Right lobe of liver (tissue), 6 donors: Measurements from ENCODE around the gene CUX1. TPM values are rescaled to one million over a fixed set of nuclear protein-coding genes. Genes with fewer than 3 reads are reported as not detected.

Experiments used
- ATAC-seq, 4 donors: fragments of 200-7000 bp; cut with Tn5 transposase; one replicate each; pipeline ENCODE4 v1.9.1; 2020; ENCODE audit warnings: mild to moderate bottlenecking in 4 of 4, moderate library complexity in 4 of 4
- DNase-seq, 3 donors: peaks; one replicate each; pipeline ENCODE4 v3.0.0-alpha.2; 2020
- H3K27ac ChIP-seq, 3 donors: fragments of 200-600 bp; one replicate each; pipeline ENCODE4 v1.8.0; 2022
- H3K27me3 ChIP-seq, 2 donors: fragments of 200-600 bp; one replicate each; pipeline ENCODE4 v1.8.0; 2022
- H3K36me3 ChIP-seq, 4 donors: fragments of 200-600 bp; sonication (generic) in 1 of 4; one replicate each; pipeline versions ENCODE4 v1.5.1 to v1.8.0; 2017 to 2022; ENCODE audit warnings: control low read depth in 1 of 4
- H3K4me1 ChIP-seq, 4 donors: fragments of 200-600 bp; sonication (generic) in 1 of 4; one replicate each; pipeline versions ENCODE4 v1.5.1 to v1.8.0; 2017 to 2022; ENCODE audit warnings: control low read depth in 1 of 4
- H3K4me3 ChIP-seq, 3 donors: fragments of 200-600 bp; one replicate each; pipeline ENCODE4 v1.8.0; 2022
- H3K9me3 ChIP-seq, 4 donors: fragments of 200-600 bp; sonication (generic) in 1 of 4; one replicate each; pipeline versions ENCODE4 v1.5.1 to v1.8.0; 2017 to 2022; ENCODE audit warnings: control low read depth in 1 of 4
- CTCF ChIP-seq, 4 donors: fragments of 200-600 bp in 3 of 4; fragments of 450-650 bp in 1 of 4; IDR thresholded peaks; one replicate each; pipeline versions ENCODE4 v1.5.1 to v1.8.0; 2016 to 2022; ENCODE audit warnings: antibody characterized with exemption in 4 of 4, mild to moderate bottlenecking in 2 of 4
- POLR2A ChIP-seq: fragments of 450-650 bp; IDR thresholded peaks from one replicate; pipeline ENCODE4 v1.6.1; 2017; ENCODE audit warnings: antibody characterized with exemption, mild to moderate bottlenecking
- WGBS: methylation state at CpG from one replicate; pipeline ENCODE4 v1.1.6; 2018; ENCODE audit warnings: low coverage, low lambda C conversion rate; ENCODE audit not compliant: insufficient coverage; ENCODE audit errors: missing lambda C conversion rate; 5-methylcytosine and 5-hydroxymethylcytosine counted together
- intact Hi-C, 2 donors: fragments of 100-400 bp; cut with DNase I; formaldehyde crosslinking; loops; one replicate each; pipeline versions ENCODE4 v1.11.2 to v1.14.1; 2022
- total RNA-seq, 6 experiments: library from RNA; depleted of rRNA in 2 of 6; stranded (reverse); fragments of >200 nt in 2 of 6; fragmentation: NEBNext Ultra II Directional in 3 of 6; extraction: Animal tissue kit (Norgen Biotek cat#: 25700) in 3 of 6; gene quantifications; one replicate each; pipeline versions ENCODE4 v1.1.0 to v1.2.4, GENCODE V29; 2016 to 2023
- donor health status: DM: no; HTN: yes; CAD: no.
- donor health status: DM: no; HTN: no; CAD: no.
- donor health status: DM: no; HTN: no; CAD: no.
- donor health status: DM: no; HTN: yes; CAD: no.
- donor health status: DM: no; HTN: yes; CAD: no.

CUX1 gene
- total RNA-seq, 6 experiments from 2014 or later = 34.3 to 53.1 (median 40.6) TPM

DNA sequence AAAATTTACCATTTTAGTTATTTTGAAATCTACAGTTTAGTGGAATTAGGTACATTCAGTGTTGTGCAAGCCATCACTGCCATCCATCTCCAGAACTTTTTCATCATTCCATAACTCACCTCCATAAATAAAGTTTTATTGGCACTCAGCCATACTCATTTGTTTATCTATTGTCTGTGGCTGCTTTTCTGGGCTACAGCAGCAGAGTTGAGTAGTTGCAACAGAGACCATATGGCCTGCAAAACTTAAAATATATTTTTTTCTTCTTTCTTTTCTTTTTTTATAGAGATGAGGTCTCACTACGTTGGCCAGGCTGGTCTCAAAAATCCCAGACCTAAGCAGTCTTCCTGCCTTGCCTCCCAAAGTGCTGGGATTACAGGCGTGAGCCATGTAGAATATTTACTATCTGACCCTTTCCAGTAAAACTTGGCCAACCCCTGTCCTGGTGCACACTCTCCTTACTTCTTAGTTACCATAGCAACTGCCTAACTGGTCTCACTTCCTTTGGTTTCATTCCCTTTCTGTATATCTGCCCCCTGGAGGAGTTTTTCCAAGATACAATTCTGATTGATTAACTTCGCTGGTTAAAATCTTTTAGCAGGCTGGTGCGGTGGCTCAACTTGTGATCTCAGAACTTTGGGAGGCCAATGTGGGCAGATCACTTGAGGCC lies 133.2 kb downstream of the CUX1 start:
- ATAC-seq (no peak), DNase-seq (no peak)
- TF ChIP-seq CTCF (IDR thresholded peaks at IDR 0.05) (peak in 1 of 4 donors; percentile 5), POLR2A (no peak)
- no peak overlapping the region for H3K27ac ChIP-seq
- H3K4me1 ChIP-seq = peaks cover 0 to 28% (median 13%) of the 10 kb centered on the region in 4 donors
- 67% methylated on average over 4 of the region's 4 CpGs for WGBS
- intact Hi-C loops = no loop called here
- no peaks in the 10 kb centered on the region for H3K9me3 ChIP-seq
- H3K4me3 ChIP-seq = no peak overlapping the region
- H3K36me3 ChIP-seq = no peaks in the 10 kb centered on the region
- no peaks in the 10 kb centered on the region for H3K27me3 ChIP-seq

- Histone ChIP-seq H3K4me3 (no peak overlapping the region), H3K27me3 (no peaks in the 10 kb centered on the region), H3K4me1 (peaks cover 0 to 22% (median 11%) of the 10 kb centered on the region in 4 donors), H3K9me3 (no peaks in the 10 kb centered on the region), H3K27ac (no peak overlapping the region), H3K36me3 (no peaks in the 10 kb centered on the region)
- ATAC-seq = no peak
- no peak for DNase-seq
- intact Hi-C loops = no loop called here
- TF ChIP-seq CTCF (IDR thresholded peaks at IDR 0.05) = no peak
- TF ChIP-seq POLR2A = no peak
- WGBS = 97% methylated on average over 3 of the region's 6 CpGs
Observed at GRCh38 chr7:101951757-101952156, 134.3 kb downstream of the CUX1 start.

DNA sequence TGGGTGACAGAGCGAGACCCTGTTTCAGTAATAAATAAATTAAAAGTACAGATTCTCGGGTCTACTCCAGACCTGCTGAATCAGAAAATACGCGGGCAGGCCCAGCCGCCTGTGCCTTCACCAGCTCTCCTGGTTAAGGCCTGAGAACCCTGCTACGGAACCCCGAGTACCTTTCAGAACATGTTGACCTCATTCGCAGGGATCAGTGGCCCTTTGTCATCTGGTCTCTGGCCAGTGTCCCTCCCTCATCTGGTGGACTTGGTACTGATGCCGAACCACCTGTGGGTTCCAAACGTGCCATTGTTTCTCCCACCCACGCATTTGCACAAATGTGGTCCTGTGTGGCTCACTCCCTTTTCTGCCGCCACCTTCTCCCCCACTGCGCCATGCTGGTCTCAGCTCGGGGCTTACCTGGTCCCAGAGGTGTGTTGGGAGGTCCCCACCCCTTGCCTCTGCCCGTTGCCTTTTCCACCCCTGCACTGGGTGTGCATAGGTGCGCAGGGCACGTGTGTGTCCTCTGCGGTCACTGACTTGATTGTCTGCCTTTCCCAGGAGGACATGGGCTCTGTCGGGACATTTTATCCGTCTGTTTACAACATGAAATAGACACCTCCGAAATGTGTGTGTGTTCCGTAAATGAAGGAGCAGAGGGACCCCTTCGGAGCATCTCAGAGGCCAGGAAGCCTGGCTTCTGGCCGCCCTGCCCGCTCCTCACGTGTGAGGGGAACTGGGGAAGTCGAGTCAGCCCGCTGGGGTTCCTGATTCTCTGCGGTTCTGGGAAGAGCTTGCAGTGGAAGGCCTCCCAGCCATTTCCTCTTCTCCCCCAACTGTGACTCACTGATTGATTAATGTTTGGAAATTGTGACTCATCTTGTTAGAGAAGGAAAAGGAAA lies 135.2 kb downstream of the CUX1 start:
- Histone ChIP-seq H3K9me3 (no peaks in the 10 kb centered on the region), H3K27me3 (no peaks in the 10 kb centered on the region), H3K4me1 (peaks cover 0 to 20% (median 8%) of the 10 kb centered on the region in 4 donors), H3K27ac (peak overlapping the region in 1 of 3 donors; percentile 72), H3K36me3 (no peaks in the 10 kb centered on the region), H3K4me3 (no peak overlapping the region)
- TF ChIP-seq CTCF (IDR thresholded peaks at IDR 0.05) (no peak), POLR2A (no peak)
- ATAC-seq = peak; percentile 59 to 78 (median 70)
- DNase-seq = peak in 2 of 3 donors; percentile 61 to 63
- 70% methylated on average over 12 of the region's 29 CpGs for WGBS
- intact Hi-C loops = no loop called here

DNA sequence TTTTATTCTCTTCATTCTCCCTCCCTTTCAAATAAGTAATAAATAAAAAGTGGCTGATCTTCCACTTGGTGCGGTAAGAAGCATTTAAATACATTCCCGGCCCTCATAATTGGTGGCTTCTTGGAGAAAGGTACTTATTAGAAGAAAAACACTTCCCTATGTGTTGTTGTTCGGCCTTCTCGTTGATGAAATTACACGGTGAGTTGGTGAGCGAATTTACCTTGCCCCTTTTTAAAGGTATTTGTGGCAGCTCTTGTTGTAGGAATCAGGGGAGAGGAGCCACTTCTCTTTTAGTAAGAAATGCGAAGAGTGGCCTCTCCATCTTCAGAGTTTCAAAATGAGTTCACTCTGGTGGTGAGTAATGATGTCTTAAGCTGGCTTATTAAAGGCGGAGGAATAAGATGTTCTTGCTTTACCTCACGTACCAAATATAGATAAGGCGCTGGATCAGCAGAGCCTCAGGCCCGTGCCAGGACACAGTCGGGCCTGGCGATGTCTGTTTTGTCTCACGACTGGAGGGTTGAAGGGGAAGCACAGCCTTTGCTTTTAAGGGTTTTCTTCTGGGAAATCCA lies 135.9 kb downstream of the CUX1 start:
- H3K27me3 ChIP-seq = no peaks in the 10 kb centered on the region
- ATAC-seq (peak in 2 of 4 donors; percentile 17 to 34), DNase-seq (no peak)
- no peak overlapping the region for H3K4me3 ChIP-seq
- intact Hi-C loops = no loop called here
- H3K9me3 ChIP-seq = no peaks in the 10 kb centered on the region
- H3K27ac ChIP-seq = peak overlapping the region in 1 of 3 donors; percentile 72
- H3K4me1 ChIP-seq = peaks cover 0 to 13% (median 6%) of the 10 kb centered on the region in 4 donors
- H3K36me3 ChIP-seq = no peaks in the 10 kb centered on the region
- whole genome bisulfite sequencing = 77% methylated on average over 14 of the region's 14 CpGs
- TF ChIP-seq CTCF (IDR thresholded peaks at IDR 0.05) (no peak), POLR2A (no peak)
